A673 (cell line): ENCODE data around the gene ZMAT3. TPM values are rescaled to one million over a fixed set of nuclear protein-coding genes. Genes with fewer than 3 reads are reported as not detected.

Experiments
- BruUV-seq: library from RNA; stranded (reverse); fragments of 400-500 nt; replicated peaks from 2 replicates; lab custom pipeline; 2021; lab: Mats Ljungman, UMichigan
- CTCF ChIA-PET: fragments of 300-600 bp; sonication (Branson Sonifier 250); formaldehyde crosslinking; loops from one replicate; lab custom pipeline; 2022; ENCODE audit warnings: antibody characterized with exemption; lab: Charles Lee
- POLR2A ChIA-PET: fragments of 300-600 bp; sonication (Branson Sonifier 250); formaldehyde crosslinking; loops from one replicate; lab custom pipeline; 2022; ENCODE audit warnings: antibody characterized with exemption; ENCODE audit not compliant: low non-redundant PET; lab: Charles Lee
- DNase-seq: peaks from one replicate; pipeline ENCODE4 v3.0.0-alpha.2; 2015; ENCODE audit warnings: low spot score
- H3K27ac ChIP-seq: fragments of 200-600 bp; sonication (generic); 2 replicates; pipeline ENCODE4 v1.5.1; 2016; ENCODE audit warnings: mixed run types, low read depth, mild to moderate bottlenecking, mixed read lengths, antibody characterized with exemption, low read length; ENCODE audit not compliant: poor library complexity, severe bottlenecking
- H3K27me3 ChIP-seq: fragments of 200-600 bp; sonication (generic); replicated peaks from 2 replicates; pipeline ENCODE4 v1.6.1; 2017; ENCODE audit warnings: mixed run types, low read depth, mild to moderate bottlenecking, mixed read lengths, antibody characterized with exemption, low read length; ENCODE audit not compliant: insufficient read depth, poor library complexity
- H3K36me3 ChIP-seq: fragments of 200-600 bp; sonication (generic); 2 replicates; pipeline ENCODE4 v1.6.1; 2016; ENCODE audit warnings: mixed run types, mild to moderate bottlenecking, mixed read lengths, antibody characterized with exemption, low read length; ENCODE audit not compliant: insufficient read depth, poor library complexity, severe bottlenecking
- H3K4me1 ChIP-seq: fragments of 200-600 bp; sonication (generic); 2 replicates; pipeline ENCODE4 v1.6.1; 2017; ENCODE audit warnings: mixed run types, mild to moderate bottlenecking, mixed read lengths, antibody characterized with exemption, low read length; ENCODE audit not compliant: insufficient read depth, poor library complexity, severe bottlenecking
- H3K4me3 ChIP-seq: fragments of 200-600 bp; sonication (generic); 2 replicates; pipeline ENCODE4 v1.5.1; 2016; ENCODE audit warnings: low read depth, mixed run types, mild to moderate bottlenecking, mixed read lengths, low read length; ENCODE audit not compliant: poor library complexity, severe bottlenecking
- H3K9me3 ChIP-seq: fragments of 200-600 bp; sonication (generic); 2 replicates; pipeline ENCODE4 v1.6.1; 2016; ENCODE audit warnings: mixed run types, low read depth, mild to moderate bottlenecking, mixed read lengths, antibody characterized with exemption, low read length; ENCODE audit not compliant: poor library complexity, severe bottlenecking
- EZH2 ChIP-seq: fragments of 200-600 bp; sonication (generic); IDR thresholded peaks from 2 replicates; pipeline ENCODE4 v1.6.1; 2017; ENCODE audit warnings: borderline replicate concordance, low read depth, mild to moderate bottlenecking, mixed read lengths, antibody characterized with exemption, low read length; ENCODE audit not compliant: poor library complexity, severe bottlenecking
- intact Hi-C: fragments of 100-400 bp; cut with micrococcal nuclease; formaldehyde crosslinking; loops from one replicate; pipeline ENCODE4 v1.10.0; 2022; ENCODE audit not compliant: unreplicated experiment
- total RNA-seq: library from RNA; stranded (reverse); gene quantifications from 2 replicates; pipeline ENCODE4 v1.2.3, GENCODE V29; 2021
- TF ChIP-seq, protein P1 (sequence below): fragments of 300-800, 200-600 bp; sonication (generic); conservative IDR thresholded peaks from 2 replicates; pipeline ENCODE4 v1.5.1; 2017; ENCODE audit warnings: low read depth, mild to moderate bottlenecking, antibody characterized with exemption, low read length, moderate library complexity, mixed read lengths

ZMAT3 gene
- total RNA-seq, 1 experiment from 2014 or later: 8.6 TPM

DNA sequence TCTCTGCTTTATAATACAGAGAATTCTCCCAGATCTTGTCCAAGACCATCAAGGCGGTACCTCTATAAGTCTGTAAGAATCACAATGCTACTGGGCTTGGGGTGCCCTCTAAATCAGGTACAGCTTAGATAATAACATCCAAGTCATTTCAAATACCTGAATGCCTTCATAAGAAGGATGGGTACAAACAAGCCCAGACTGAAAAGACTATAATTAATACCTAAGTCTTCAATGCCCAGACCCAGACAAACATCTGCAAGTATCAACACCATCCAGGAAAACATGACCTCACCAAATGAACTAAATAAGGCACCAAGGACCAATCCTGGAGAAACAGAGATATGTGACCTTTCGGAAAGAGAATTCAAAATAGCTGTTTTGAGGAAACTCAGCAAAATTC, 65.9 kb downstream of the ZMAT3 start:
- no peak for DNase-seq
- no TSS peak for BruUV-seq
- POLR2A ChIA-PET: no interaction called here
- intact Hi-C loops: no loop called here
- CTCF ChIA-PET: no interaction called here
- H3K9me3 ChIP-seq: peaks cover 5% of the 10 kb centered on the region
- no peak overlapping the region for H3K27ac ChIP-seq
- no peaks in the 10 kb centered on the region for H3K4me1 ChIP-seq
- no peaks in the 10 kb centered on the region for H3K36me3 ChIP-seq
- TF ChIP-seq EZH2: no peak
- TF ChIP-seq, protein P1, sequence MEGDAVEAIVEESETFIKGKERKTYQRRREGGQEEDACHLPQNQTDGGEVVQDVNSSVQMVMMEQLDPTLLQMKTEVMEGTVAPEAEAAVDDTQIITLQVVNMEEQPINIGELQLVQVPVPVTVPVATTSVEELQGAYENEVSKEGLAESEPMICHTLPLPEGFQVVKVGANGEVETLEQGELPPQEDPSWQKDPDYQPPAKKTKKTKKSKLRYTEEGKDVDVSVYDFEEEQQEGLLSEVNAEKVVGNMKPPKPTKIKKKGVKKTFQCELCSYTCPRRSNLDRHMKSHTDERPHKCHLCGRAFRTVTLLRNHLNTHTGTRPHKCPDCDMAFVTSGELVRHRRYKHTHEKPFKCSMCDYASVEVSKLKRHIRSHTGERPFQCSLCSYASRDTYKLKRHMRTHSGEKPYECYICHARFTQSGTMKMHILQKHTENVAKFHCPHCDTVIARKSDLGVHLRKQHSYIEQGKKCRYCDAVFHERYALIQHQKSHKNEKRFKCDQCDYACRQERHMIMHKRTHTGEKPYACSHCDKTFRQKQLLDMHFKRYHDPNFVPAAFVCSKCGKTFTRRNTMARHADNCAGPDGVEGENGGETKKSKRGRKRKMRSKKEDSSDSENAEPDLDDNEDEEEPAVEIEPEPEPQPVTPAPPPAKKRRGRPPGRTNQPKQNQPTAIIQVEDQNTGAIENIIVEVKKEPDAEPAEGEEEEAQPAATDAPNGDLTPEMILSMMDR: no peak
- no peak overlapping the region for H3K4me3 ChIP-seq
- no peaks in the 10 kb centered on the region for H3K27me3 ChIP-seq

DNA sequence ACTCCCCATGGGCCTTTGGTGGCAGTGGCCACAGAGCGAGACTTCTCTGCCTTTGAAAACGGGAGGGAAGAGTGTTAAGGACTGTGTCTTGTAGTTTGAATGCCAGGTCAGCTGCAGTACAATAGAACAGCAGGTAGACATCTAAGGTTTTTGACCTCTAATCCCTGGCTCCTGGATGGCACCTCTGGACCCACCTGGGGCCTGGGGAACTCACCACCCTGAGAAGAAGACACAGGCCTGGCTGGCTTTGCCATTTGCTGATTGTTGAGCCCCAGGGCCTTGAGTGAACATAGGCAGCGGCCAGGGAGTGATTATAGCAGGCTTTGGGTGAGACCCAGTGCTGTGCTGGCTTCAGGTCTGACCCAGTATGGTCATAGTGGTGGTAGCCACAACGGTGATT, 66.4 kb downstream of the ZMAT3 start:
- H3K36me3 ChIP-seq: no peaks in the 10 kb centered on the region
- H3K4me3 ChIP-seq: no peak overlapping the region
- CTCF ChIA-PET: no interaction called here
- no peaks in the 10 kb centered on the region for H3K4me1 ChIP-seq
- no TSS peak for BruUV-seq
- no peak overlapping the region for H3K27ac ChIP-seq
- TF ChIP-seq, protein P1: no peak
- no peak for TF ChIP-seq EZH2
- DNase-seq: no peak
- H3K9me3 ChIP-seq: peaks cover 5% of the 10 kb centered on the region
- H3K27me3 ChIP-seq: no peaks in the 10 kb centered on the region
- intact Hi-C loops: no loop called here
- POLR2A ChIA-PET: no interaction called here

GRCh38 chr3:179000659-179001058, 71.0 kb downstream of the ZMAT3 start:
- DNase-seq: no peak
- H3K4me3 ChIP-seq: no peak overlapping the region
- no TSS peak for BruUV-seq
- intact Hi-C loops: no loop called here
- H3K36me3 ChIP-seq: no peaks in the 10 kb centered on the region
- no peaks in the 10 kb centered on the region for H3K27me3 ChIP-seq
- no peak overlapping the region for H3K27ac ChIP-seq
- no peaks in the 10 kb centered on the region for H3K9me3 ChIP-seq
- H3K4me1 ChIP-seq: no peaks in the 10 kb centered on the region
- ChIA-PET CTCF (no interaction called here), POLR2A (interaction anchor here (0.6 kb wide), 1 partner anchor 22 kb away, joined by 3 read pairs; no protein-coding TSS in a partner anchor)
- no peak for TF ChIP-seq EZH2
- TF ChIP-seq, protein P1: no peak
